Activated T-cell treated with anti-CD3 and anti-CD28 coated beads, Interleukin-2, amount 50 U/mL, for 24 hours (primary cell): ENCODE measurements around the gene GNG7.

ENCODE experiments used
- DNase-seq: peaks from one replicate; pipeline ENCODE4 v3.0.0-alpha.2; 2020
- H3K27ac Mint-ChIP-seq: 2 replicates; pipeline ENCODE4 v1.8.0; 2020; ENCODE audit warnings: mild to moderate bottlenecking, mixed read lengths
- H3K27me3 Mint-ChIP-seq: 2 replicates; pipeline ENCODE4 v1.8.0; 2020; ENCODE audit warnings: mixed read lengths
- H3K36me3 Mint-ChIP-seq: 2 replicates; pipeline ENCODE4 v1.8.0; 2020; ENCODE audit warnings: low read depth, mixed read lengths
- H3K4me1 Mint-ChIP-seq: 2 replicates; pipeline ENCODE4 v1.8.0; 2020; ENCODE audit warnings: low read depth, mixed read lengths
- H3K4me3 Mint-ChIP-seq: 2 replicates; pipeline ENCODE4 v1.8.0; 2020; ENCODE audit warnings: mild to moderate bottlenecking, moderate library complexity, mixed read lengths
- H3K9me3 Mint-ChIP-seq: 2 replicates; pipeline ENCODE4 v1.8.0; 2020; ENCODE audit warnings: mixed read lengths

Gene GNG7

DNA sequence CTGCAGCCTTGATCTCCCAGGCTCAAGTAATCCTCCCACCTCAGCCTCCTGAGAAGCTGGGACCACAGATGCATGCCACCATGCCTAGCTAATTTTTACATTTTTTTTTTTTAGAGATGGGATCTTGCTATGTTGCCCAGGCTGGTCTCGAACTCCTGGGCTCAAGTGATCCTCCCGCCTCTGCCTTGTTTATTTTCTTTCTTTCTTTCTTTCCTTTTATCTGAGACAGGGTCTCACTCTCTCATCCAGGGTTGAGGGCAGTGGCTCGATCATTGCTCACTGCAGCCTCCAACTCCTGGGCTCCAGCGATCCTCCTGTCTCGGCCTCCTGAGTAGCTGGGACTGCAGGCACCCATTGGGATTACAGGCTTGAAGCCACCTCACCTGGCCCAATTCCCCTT lies 3.8 kb upstream of the GNG7 start:
- peaks cover 15% of the 10 kb centered on the region for H3K4me1 Mint-ChIP-seq
- no peak for DNase-seq
- H3K27me3 Mint-ChIP-seq, result no peaks in the 10 kb centered on the region
- H3K9me3 Mint-ChIP-seq, result no peaks in the 10 kb centered on the region
- H3K36me3 Mint-ChIP-seq, result no peaks in the 10 kb centered on the region
- no peak overlapping the region for H3K4me3 Mint-ChIP-seq
- H3K27ac Mint-ChIP-seq, result no peak overlapping the region

DNA sequence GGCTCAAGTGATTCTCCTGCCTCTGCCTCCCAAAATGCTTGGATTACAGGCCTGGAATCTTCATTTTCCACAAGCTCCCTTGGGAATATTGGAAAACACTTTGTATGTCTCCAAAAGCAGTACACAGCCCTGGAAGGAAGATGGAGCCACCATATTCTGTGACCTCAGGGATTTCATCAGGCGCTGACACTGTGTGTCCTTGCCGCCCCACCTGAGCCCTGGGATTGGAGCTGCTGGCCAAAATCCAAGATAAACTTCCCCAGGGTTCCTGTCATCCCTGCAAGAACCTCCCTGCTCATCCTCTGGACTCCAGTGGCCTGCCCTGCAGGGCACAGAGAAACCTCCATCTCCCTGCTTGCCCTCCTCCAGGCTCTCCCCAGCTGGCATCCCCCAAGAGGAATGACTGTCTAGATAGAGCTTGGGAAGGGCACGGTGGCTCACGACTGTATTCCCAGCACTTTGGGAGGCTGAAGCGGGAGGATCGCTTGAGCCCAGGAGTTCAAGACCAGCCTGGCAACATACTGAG lies 1.3 kb upstream of the GNG7 start:
- DNase-seq, result no peak
- no peak overlapping the region for H3K27ac Mint-ChIP-seq
- no peaks in the 10 kb centered on the region for H3K36me3 Mint-ChIP-seq
- H3K9me3 Mint-ChIP-seq, result no peaks in the 10 kb centered on the region
- no peak overlapping the region for H3K4me3 Mint-ChIP-seq
- peaks cover 27% of the 10 kb centered on the region for H3K4me1 Mint-ChIP-seq
- H3K27me3 Mint-ChIP-seq, result no peaks in the 10 kb centered on the region

DNA sequence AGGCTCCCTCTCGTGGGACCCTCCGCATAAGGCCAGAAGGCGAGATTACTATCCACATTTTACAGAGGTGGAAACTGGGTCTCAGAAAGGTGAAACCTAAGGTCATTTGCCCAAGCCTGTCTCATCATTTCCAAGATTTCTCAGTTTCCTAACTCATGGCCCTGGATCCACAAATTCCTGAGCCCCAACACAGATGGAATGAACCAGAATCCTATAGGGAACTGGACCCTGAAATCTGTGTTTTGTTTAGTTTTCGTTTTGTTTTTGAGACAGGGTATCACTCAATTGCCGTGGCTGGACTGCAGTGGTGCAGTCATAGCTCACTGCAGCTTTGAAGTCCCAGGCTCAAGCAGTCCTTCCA lies 563 bp upstream of the GNG7 start:
- Mint-ChIP-seq H3K9me3 (no peaks in the 10 kb centered on the region), H3K4me3 (peak overlapping the region; percentile 53), H3K27ac (no peak overlapping the region), H3K36me3 (no peaks in the 10 kb centered on the region), H3K27me3 (no peaks in the 10 kb centered on the region), H3K4me1 (peaks cover 31% of the 10 kb centered on the region)
- no peak for DNase-seq

DNA sequence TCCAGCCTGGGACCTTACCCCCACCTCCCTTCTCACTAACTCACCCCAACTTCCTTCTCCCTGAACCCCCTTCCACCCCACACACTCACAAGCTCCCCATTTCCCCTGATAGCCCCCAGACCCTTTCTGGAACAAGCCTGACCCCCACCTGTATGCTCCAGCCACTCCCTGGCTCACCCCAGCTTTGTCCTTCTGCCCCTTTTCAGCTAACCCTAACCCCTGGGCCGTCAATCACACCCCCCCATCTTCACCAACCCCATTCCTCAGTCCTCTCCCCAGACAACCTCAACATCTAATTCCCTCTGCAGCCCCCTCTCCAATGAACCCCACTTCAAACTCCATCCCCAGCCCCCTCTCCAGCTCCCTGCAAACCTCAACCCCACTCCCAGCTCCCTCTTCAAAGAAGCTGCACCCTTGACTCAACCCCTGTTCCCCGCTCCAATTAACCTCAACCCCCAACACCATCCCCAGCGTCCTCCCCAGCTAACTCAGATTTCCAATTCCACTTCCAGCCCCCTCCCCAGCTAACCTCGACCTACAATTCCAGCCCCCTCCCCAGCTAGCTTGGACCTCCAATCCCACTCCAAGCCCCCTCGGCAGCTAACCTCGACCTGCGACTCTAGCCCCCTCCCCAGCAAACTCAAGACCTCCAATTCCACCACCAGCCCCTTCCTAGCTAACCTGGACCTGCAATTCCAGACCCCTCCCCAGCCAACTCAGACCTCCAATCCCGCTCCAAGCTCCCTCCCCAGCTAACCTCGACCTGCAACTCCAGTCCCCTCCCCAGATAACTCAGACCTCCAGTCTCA lies 929 bp downstream of the GNG7 start:
- Mint-ChIP-seq H3K27me3 (no peaks in the 10 kb centered on the region), H3K4me3 (peak overlapping the region; percentile 44), H3K36me3 (no peaks in the 10 kb centered on the region), H3K27ac (no peak overlapping the region), H3K9me3 (no peaks in the 10 kb centered on the region), H3K4me1 (peaks cover 31% of the 10 kb centered on the region)
- DNase-seq, result no peak

- Mint-ChIP-seq H3K4me3 (no peak overlapping the region), H3K27me3 (no peaks in the 10 kb centered on the region), H3K27ac (no peak overlapping the region), H3K36me3 (no peaks in the 10 kb centered on the region), H3K9me3 (no peaks in the 10 kb centered on the region), H3K4me1 (peaks cover 31% of the 10 kb centered on the region)
- no peak for DNase-seq
Observed at GRCh38 chr19:2700660-2701360, 1.7 kb downstream of the GNG7 start.

DNA sequence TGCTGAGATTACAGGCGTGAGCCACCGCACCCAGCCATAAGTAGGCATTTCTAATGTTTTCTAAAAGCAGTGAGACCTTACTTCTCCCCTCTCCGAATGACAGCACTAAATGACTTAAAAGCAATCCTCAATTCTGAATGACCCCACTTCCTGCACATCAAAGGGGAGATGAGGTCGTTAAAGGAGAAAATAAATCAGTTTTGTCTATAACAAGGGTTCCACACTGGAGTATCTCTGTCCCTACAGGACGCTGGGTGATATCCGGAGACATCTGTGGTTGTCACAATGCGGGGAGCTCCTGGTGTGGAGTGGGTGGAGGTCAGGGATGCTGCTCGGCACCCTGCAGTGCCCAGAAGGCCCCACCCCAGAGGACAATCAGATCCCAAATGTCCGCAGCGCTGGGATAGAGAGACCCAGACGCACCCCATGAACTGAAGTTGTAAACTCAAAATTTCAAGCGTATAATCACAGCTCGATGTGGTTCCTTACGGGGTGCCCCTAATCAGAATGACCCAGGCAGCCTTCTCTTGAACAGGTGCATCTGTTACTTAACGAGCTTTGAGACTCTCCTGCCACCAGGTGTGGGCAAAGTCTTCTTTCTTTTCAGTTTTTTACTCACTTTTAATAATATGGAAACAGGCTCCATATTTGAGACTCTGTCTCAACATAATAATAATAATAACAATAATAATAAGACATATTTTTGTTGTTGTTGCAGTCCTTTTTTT lies 2.9 kb downstream of the GNG7 start:
- DNase-seq, result no peak
- Mint-ChIP-seq H3K9me3 (no peaks in the 10 kb centered on the region), H3K27me3 (no peaks in the 10 kb centered on the region), H3K36me3 (no peaks in the 10 kb centered on the region), H3K4me1 (peaks cover 33% of the 10 kb centered on the region), H3K27ac (no peak overlapping the region), H3K4me3 (no peak overlapping the region)

GRCh38 chr19:2694196-2694595 lies 8.3 kb downstream of the GNG7 start:
- Mint-ChIP-seq H3K27ac (no peak overlapping the region), H3K4me1 (peaks cover 11% of the 10 kb centered on the region), H3K9me3 (no peaks in the 10 kb centered on the region), H3K36me3 (no peaks in the 10 kb centered on the region), H3K4me3 (no peak overlapping the region), H3K27me3 (no peaks in the 10 kb centered on the region)
- DNase-seq, result no peak

DNA sequence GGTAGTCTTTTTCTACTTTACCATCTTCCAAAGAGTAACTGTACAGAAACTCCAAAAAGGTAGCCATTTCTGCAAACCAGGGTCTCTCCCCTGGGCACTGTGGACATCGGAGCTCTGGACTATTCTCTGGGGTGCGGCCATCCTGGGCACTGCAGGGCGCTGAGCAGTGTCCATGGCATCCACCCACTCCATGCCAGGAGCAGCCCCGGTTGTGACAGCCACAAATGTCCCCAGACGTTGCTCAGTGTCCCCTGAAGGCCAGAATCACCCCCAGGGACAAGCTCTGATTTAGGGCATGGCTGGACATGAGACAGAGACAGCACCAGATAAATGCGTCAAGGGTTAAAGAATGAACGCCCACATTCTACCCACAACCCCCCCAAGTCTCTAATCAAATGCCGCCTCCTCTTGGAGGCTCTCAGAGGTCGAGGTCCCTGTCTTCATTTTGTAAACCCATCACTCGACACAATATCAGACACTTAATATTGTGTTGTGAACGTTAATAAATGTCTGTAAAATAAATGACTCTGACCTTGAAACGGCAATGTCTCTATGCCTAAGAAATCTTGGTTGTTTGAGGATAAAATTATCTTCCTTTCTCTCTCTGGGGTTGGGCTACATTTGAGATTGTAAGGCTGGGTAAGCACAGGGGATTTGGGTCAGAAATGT lies 8.9 kb downstream of the GNG7 start:
- no peaks in the 10 kb centered on the region for H3K9me3 Mint-ChIP-seq
- H3K27me3 Mint-ChIP-seq, result no peaks in the 10 kb centered on the region
- peaks cover 5% of the 10 kb centered on the region for H3K4me1 Mint-ChIP-seq
- no peaks in the 10 kb centered on the region for H3K36me3 Mint-ChIP-seq
- no peak overlapping the region for H3K4me3 Mint-ChIP-seq
- DNase-seq, result no peak
- no peak overlapping the region for H3K27ac Mint-ChIP-seq

GRCh38 chr19:2691951-2692350 lies 10.5 kb downstream of the GNG7 start:
- Mint-ChIP-seq H3K9me3 (no peaks in the 10 kb centered on the region), H3K4me1 (peaks cover 2% of the 10 kb centered on the region), H3K36me3 (no peaks in the 10 kb centered on the region), H3K27me3 (no peaks in the 10 kb centered on the region), H3K27ac (no peak overlapping the region), H3K4me3 (no peak overlapping the region)
- no peak for DNase-seq

- Mint-ChIP-seq H3K36me3 (no peaks in the 10 kb centered on the region), H3K4me3 (no peak overlapping the region), H3K9me3 (no peaks in the 10 kb centered on the region), H3K27me3 (no peaks in the 10 kb centered on the region), H3K27ac (no peak overlapping the region), H3K4me1 (peaks cover 2% of the 10 kb centered on the region)
- no peak for DNase-seq
Observed at GRCh38 chr19:2690856-2691255, 11.6 kb downstream of the GNG7 start.

GRCh38 chr19:2686360-2686759 lies 16.1 kb downstream of the GNG7 start:
- no peak overlapping the region for H3K4me3 Mint-ChIP-seq
- H3K4me1 Mint-ChIP-seq, result no peaks in the 10 kb centered on the region
- H3K9me3 Mint-ChIP-seq, result no peaks in the 10 kb centered on the region
- no peaks in the 10 kb centered on the region for H3K27me3 Mint-ChIP-seq
- no peak overlapping the region for H3K27ac Mint-ChIP-seq
- H3K36me3 Mint-ChIP-seq, result no peaks in the 10 kb centered on the region
- no peak for DNase-seq

GRCh38 chr19:2685204-2685704 lies 17.2 kb downstream of the GNG7 start:
- Mint-ChIP-seq H3K36me3 (no peaks in the 10 kb centered on the region), H3K27ac (no peak overlapping the region), H3K4me3 (no peak overlapping the region), H3K27me3 (no peaks in the 10 kb centered on the region), H3K9me3 (no peaks in the 10 kb centered on the region), H3K4me1 (no peaks in the 10 kb centered on the region)
- DNase-seq, result no peak

- Mint-ChIP-seq H3K4me3 (no peak overlapping the region), H3K36me3 (no peaks in the 10 kb centered on the region), H3K4me1 (no peaks in the 10 kb centered on the region), H3K27ac (no peak overlapping the region), H3K9me3 (no peaks in the 10 kb centered on the region), H3K27me3 (no peaks in the 10 kb centered on the region)
- DNase-seq, result no peak
Observed at GRCh38 chr19:2683430-2684003, 19.0 kb downstream of the GNG7 start.

DNA sequence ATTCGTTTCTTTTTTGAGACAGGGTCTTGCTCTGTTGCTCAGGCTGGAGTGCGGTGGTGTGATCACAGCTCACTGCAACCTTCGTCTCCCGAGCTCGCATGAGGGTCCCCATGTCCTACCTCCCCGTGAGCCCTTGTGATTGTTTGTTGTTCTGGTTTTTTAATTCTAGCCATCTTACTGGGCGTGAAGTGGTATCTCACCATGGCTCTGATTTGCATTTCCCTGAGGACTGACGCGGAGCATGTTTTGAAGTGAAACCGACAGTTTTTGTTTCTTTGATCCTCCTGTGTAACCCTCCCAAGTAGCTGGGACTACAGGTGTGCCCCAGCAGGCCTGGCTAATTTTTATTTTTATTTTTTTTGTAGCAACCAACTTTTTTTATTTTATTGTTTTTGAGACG lies 21.7 kb downstream of the GNG7 start:
- Mint-ChIP-seq H3K27me3 (no peaks in the 10 kb centered on the region), H3K4me1 (no peaks in the 10 kb centered on the region), H3K4me3 (no peak overlapping the region), H3K36me3 (no peaks in the 10 kb centered on the region), H3K9me3 (no peaks in the 10 kb centered on the region), H3K27ac (no peak overlapping the region)
- no peak for DNase-seq
